Measurements from ENCODE around the gene NFE2.
"Not testable (repeated sequence)": the region's sequence is repeated elsewhere in the genome, so short reads cannot be mapped to it uniquely, and the experiment has no call there.

- TF ChIP-seq SUZ12 (IDR thresholded peaks at IDR 0.05; ENCODE audit: extremely low read depth, insufficient read depth, insufficient read length); YY1 (IDR thresholded peaks at IDR 0.05; ENCODE audit: insufficient read depth, insufficient read length): not testable (repeated sequence)
These were observed 11.5 kb upstream of the NFE2 start for GRCh38 chr12:54312309-54312708.

Measured in NT2/D1 (cell line).